ENCODE results near the gene SLC22A5. TPM values are rescaled to one million over a fixed set of nuclear protein-coding genes. Genes with fewer than 3 reads are reported as not detected.
A peak's percentile ranks its signal among the peaks of the same experiment; 100 is the strongest.

SLC22A5 gene
- total RNA-seq, 3 donors from 2014 or later (not counting 1 experiment from before 2014, with no cell fraction given) = 1.6 to 5.0 (median 3.9) TPM

DNA sequence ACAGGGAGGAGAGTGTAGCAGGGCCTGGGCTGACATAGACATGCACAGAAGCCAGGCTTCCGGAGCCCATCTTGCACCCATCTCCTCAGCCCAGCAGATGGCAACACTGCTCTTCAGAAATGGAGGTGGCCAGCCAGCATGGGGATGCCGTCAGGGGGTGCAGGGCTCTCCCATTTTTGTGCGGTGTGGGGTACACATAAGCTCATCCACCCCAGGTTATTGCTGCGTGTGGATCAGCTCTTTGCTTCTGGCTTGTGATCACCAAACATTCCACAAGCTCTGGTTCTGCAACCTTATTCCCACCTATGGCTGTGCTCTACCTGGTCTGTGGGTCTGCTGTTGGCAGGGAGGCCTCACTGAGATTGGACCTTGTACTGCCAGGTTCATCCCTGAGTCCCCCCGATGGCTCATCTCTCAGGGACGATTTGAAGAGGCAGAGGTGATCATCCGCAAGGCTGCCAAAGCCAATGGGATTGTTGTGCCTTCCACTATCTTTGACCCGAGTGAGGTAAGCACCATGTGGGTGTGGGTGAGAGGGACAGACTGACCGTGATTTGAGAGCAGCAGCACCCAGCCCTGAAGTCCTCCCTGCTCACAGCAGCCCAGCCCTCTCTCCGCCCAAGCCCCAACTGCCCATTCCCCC lies 17.3 kb downstream of the SLC22A5 start:
- peak; percentile 72 to 91 for DNase-seq
- Histone ChIP-seq H3K4me3 (ENCODE audit: low read length) (no peak overlapping the region), H3K27me3 (ENCODE audit: control insufficient read depth, insufficient read depth, low read length) (no peaks in the 10 kb centered on the region), H3K4me1 (ENCODE audit: control insufficient read depth, insufficient read depth, low read length) (peaks cover 26% of the 10 kb centered on the region), H3K9me3 (ENCODE audit: control insufficient read depth, insufficient read depth, low read length) (no peaks in the 10 kb centered on the region), H3K27ac (ENCODE audit: low read length) (no peak overlapping the region), H3K36me3 (ENCODE audit: control insufficient read depth, insufficient read depth, low read length) (no peaks in the 10 kb centered on the region)
- H3K4me1 Mint-ChIP-seq = peaks cover 15 to 35% of the 10 kb centered on the region in 2 donors
- TF ChIP-seq, protein P1, sequence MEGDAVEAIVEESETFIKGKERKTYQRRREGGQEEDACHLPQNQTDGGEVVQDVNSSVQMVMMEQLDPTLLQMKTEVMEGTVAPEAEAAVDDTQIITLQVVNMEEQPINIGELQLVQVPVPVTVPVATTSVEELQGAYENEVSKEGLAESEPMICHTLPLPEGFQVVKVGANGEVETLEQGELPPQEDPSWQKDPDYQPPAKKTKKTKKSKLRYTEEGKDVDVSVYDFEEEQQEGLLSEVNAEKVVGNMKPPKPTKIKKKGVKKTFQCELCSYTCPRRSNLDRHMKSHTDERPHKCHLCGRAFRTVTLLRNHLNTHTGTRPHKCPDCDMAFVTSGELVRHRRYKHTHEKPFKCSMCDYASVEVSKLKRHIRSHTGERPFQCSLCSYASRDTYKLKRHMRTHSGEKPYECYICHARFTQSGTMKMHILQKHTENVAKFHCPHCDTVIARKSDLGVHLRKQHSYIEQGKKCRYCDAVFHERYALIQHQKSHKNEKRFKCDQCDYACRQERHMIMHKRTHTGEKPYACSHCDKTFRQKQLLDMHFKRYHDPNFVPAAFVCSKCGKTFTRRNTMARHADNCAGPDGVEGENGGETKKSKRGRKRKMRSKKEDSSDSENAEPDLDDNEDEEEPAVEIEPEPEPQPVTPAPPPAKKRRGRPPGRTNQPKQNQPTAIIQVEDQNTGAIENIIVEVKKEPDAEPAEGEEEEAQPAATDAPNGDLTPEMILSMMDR (IDR thresholded peaks at IDR 0.05) = peak; percentile 85
- intact Hi-C loops (cut with micrococcal nuclease) = loop anchor here (1.0 kb wide), 1 partner anchor 115 kb away; no protein-coding TSS in a partner anchor
- no peaks in the 10 kb centered on the region for H3K27me3 Mint-ChIP-seq (ENCODE audit: low read depth in 2 of 2)
- ATAC-seq = peak; percentile 90 to 94 (median 91)
- H3K4me3 Mint-ChIP-seq = no peak overlapping the region
- no peaks in the 10 kb centered on the region for H3K36me3 Mint-ChIP-seq
- WGBS (ENCODE audit: insufficient coverage) = 38% methylated on average over 9 of the region's 10 CpGs
- peak overlapping the region; percentile 37 to 81 for H3K27ac Mint-ChIP-seq
- no peaks in the 10 kb centered on the region for H3K9me3 Mint-ChIP-seq

DNA sequence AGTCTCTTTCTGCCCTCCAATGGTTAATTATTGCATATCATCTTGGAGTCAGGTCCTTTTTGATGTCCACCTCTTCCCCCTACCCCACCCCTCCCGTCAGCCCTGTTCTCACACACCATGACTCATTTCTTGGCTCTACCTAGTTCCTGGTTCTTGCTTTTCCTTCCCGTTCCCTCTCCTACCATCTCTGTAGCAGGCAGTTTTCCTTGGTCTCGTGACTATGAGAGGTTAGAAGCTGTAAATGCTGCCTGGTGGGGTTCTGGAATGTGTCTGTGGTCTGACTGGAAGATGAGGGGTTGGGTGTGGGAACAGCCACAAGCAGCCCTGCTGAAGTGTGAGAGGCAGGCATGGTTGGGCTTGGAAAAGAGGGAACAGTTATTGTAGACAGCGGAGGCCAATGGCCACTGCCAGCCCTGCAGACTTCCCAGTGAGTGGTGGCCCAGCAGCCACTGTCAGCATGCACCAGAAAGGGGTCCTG lies 18.2 kb downstream of the SLC22A5 start:
- H3K9me3 ChIP-seq (ENCODE audit: control insufficient read depth, insufficient read depth, low read length) = no peaks in the 10 kb centered on the region
- TF ChIP-seq, protein P1 (IDR thresholded peaks at IDR 0.05) = no peak
- Mint-ChIP-seq H3K9me3 (no peaks in the 10 kb centered on the region), H3K4me1 (peaks cover 15 to 37% of the 10 kb centered on the region in 2 donors), H3K4me3 (no peak overlapping the region), H3K27me3 (ENCODE audit: low read depth in 2 of 2) (no peaks in the 10 kb centered on the region), H3K36me3 (no peaks in the 10 kb centered on the region), H3K27ac (peak overlapping the region in 1 of 2 donors; percentile 81)
- ATAC-seq (no peak), DNase-seq (no peak)
- H3K27me3 ChIP-seq (ENCODE audit: control insufficient read depth, insufficient read depth, low read length) = no peaks in the 10 kb centered on the region
- WGBS (ENCODE audit: insufficient coverage) = 73% methylated on average over 4 of the region's 4 CpGs
- intact Hi-C loops (cut with micrococcal nuclease) = no loop called here
- peaks cover 26% of the 10 kb centered on the region for H3K4me1 ChIP-seq (ENCODE audit: control insufficient read depth, insufficient read depth, low read length)
- no peaks in the 10 kb centered on the region for H3K36me3 ChIP-seq (ENCODE audit: control insufficient read depth, insufficient read depth, low read length)
- H3K27ac ChIP-seq (ENCODE audit: low read length) = peak overlapping the region; percentile 3
- no peak overlapping the region for H3K4me3 ChIP-seq (ENCODE audit: low read length)

DNA sequence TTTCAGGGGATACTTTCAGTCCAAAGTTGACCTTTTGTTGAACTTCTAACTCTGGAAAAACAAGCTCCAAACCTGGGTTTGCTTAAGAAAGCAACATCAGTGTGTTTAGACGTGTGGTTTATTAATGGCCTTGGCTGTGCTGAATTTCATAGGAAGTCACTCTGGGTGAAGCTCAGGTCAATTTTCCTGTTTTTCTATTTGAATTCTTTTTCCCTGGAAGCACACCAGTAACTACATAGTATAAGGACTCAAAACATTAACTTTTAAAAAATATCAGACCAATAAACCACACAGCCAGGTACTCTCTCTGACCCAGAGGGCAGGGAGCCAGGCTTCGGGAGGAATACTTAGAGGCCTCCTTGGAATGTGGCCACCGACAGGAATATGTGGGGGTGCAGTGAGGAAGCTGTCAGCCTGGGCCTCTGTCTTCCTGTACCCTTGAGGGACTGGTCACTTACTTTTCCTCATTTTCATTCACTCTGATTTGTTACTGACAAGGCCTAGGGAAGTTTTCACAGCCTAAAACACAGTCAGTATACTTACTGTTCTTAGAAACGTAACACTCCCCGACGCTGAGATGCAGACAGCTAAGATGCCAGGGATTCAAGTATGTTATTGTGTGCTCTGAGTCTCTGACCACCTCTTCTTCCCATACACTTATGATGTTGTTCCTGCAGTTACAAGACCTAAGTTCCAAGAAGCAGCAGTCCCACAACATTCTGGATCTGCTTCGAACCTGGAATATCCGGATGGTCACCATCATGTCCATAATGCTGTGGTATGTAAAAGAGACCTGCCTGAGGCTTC lies 18.9 kb downstream of the SLC22A5 start:
- Mint-ChIP-seq H3K4me1 (peaks cover 15 to 45% of the 10 kb centered on the region in 2 donors), H3K36me3 (no peaks in the 10 kb centered on the region), H3K9me3 (no peaks in the 10 kb centered on the region), H3K27ac (peak overlapping the region in 1 of 2 donors; percentile 81), H3K27me3 (ENCODE audit: low read depth in 2 of 2) (no peaks in the 10 kb centered on the region), H3K4me3 (no peak overlapping the region)
- H3K27me3 ChIP-seq (ENCODE audit: control insufficient read depth, insufficient read depth, low read length) = no peaks in the 10 kb centered on the region
- peaks cover 26% of the 10 kb centered on the region for H3K4me1 ChIP-seq (ENCODE audit: control insufficient read depth, insufficient read depth, low read length)
- intact Hi-C loops (cut with micrococcal nuclease) = no loop called here
- no peaks in the 10 kb centered on the region for H3K36me3 ChIP-seq (ENCODE audit: control insufficient read depth, insufficient read depth, low read length)
- TF ChIP-seq, protein P1 (IDR thresholded peaks at IDR 0.05) = no peak
- no peak for ATAC-seq
- no peak overlapping the region for H3K4me3 ChIP-seq (ENCODE audit: low read length)
- H3K9me3 ChIP-seq (ENCODE audit: control insufficient read depth, insufficient read depth, low read length) = no peaks in the 10 kb centered on the region
- no peak for DNase-seq
- H3K27ac ChIP-seq (ENCODE audit: low read length) = no peak overlapping the region
- 84% methylated on average over 5 of the region's 8 CpGs for WGBS (ENCODE audit: insufficient coverage)
